GM21825 (cell line): ENCODE results near the gene NANOS3.
A peak's percentile ranks its signal among the peaks of the same experiment; 100 is the strongest.

Experiments used
- ATAC-seq: cut with Tn5 transposase; IDR thresholded peaks from one replicate; pipeline ENCODE4 v1.9.1; 2021; ENCODE audit warnings: mild to moderate bottlenecking, moderate library complexity; ENCODE audit not compliant: unreplicated experiment

NANOS3 gene

DNA sequence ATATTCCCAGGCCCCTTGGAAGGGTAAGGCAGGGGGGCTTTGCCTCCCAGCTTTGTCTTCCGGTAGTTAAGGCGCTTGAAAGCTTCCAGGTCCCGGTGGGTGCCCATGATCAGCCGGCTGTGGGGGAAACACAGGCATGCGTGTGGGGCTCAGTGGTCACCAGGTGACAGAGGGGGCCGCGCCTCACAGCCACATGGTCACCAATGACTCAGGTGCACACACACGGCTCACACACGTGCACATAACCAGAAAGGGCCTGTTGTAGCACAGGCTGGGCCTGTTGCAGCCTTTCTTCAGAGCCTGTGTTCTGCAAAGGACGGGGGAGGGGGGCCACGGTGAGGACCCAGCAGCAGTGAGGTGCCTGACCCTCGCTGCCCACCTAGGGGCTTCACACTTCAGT, 5.9 kb downstream of the NANOS3 start:
- no peak for ATAC-seq

GRCh38 chr19:13883516-13884064, 6.7 kb downstream of the NANOS3 start:
- ATAC-seq = no peak

- no peak for ATAC-seq
These were observed 8.0 kb downstream of the NANOS3 start for GRCh38 chr19:13884726-13885591.

- ATAC-seq = no peak
These were observed 9.0 kb downstream of the NANOS3 start for GRCh38 chr19:13885826-13886365.

GRCh38 chr19:13887018-13887436, 10.1 kb downstream of the NANOS3 start:
- ATAC-seq = no peak

- no peak for ATAC-seq
These were observed 10.6 kb downstream of the NANOS3 start for GRCh38 chr19:13887517-13887916.

DNA sequence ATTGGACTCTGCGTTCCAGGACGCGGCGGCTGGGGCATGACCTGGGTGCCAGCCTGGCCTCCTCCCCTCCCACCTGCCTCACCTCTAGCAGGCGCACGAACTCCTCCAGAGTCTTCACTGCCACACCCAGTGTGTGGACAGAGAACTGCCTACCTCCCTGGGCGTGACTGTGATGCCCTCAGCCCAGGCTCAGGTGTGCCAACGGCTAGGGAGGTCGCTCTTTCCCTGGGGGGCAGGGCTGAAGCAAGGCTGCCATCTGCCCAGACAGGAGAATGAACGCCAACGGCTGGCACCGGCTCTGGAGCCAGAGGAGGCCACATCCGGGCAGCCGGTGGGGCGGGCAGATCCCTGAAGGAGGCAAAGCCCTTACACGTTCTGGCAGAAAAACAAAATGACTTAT, 11.3 kb downstream of the NANOS3 start:
- ATAC-seq = no peak

- ATAC-seq = no peak
These were observed 13.2 kb downstream of the NANOS3 start for GRCh38 chr19:13890136-13890535.

- no peak for ATAC-seq
These were observed 15.9 kb downstream of the NANOS3 start for GRCh38 chr19:13892870-13893269.

- no peak for ATAC-seq
These were observed 17.6 kb downstream of the NANOS3 start for GRCh38 chr19:13894552-13894951.

DNA sequence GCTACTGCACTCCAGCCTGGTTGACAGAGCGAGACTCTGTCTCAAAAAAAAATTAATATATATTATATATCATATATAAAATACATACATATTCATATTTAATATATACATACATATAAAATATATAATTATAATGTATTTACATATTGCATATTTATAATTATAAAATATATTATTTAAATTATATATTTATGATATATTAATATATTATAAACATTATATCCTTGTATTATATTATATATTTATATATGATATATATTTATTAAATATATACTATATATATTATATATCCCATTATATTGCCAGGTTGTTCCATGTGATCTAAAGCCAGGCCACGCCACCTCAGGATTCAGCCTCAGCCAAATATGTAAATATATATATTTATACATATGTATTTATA, 19.3 kb downstream of the NANOS3 start:
- no peak for ATAC-seq

DNA sequence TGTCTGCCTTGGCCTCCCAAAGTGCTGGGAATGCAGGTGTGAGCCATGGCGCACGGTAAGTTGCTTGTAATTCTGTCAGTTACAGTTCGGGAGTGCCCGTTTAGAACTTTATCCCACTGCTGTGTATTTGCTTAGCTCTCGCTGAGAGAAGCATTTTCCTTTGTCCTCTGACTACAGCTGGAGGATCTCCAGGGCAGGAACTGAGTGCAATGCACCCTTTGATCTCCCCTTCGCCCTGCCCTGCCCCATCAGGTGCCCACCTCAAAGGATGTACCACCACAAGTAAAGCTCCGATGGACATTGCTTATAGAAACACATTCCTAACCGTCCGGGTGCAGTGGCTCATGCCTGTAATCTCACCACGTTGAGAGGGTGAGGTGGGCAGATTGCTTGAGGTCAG, 22.5 kb downstream of the NANOS3 start:
- ATAC-seq = no peak

DNA sequence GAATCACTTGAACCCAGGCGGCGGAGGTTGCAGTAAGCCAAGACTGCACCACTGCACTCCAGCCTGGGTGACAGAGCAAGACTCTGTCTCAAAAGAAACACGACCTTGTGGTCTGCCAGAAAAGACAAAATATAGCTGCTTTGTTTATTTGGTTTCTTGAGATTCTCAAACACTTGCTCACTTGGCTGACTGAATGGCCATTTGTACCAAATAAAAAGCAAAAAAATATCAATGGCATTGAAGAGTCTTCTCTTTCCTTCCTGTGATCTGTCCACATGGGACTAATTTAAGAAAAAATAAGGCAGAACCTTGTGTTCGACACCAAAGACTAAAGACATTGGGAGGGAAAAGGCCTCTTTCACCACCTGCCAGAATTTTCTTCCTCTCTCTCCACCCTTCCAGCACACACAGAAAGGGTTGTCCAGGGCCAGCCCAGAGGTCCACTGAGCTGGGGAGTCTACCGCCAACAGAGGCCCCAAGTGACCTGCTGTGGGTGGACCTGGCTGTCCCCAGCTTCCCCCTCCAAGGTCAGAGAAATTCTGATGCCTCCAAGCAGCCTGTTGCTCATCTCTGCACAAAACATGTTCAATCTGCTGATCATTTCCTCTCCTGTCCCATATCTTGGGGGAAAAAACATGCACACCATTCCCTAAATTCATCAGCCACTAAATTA, 23.1 kb downstream of the NANOS3 start:
- ATAC-seq = no peak

DNA sequence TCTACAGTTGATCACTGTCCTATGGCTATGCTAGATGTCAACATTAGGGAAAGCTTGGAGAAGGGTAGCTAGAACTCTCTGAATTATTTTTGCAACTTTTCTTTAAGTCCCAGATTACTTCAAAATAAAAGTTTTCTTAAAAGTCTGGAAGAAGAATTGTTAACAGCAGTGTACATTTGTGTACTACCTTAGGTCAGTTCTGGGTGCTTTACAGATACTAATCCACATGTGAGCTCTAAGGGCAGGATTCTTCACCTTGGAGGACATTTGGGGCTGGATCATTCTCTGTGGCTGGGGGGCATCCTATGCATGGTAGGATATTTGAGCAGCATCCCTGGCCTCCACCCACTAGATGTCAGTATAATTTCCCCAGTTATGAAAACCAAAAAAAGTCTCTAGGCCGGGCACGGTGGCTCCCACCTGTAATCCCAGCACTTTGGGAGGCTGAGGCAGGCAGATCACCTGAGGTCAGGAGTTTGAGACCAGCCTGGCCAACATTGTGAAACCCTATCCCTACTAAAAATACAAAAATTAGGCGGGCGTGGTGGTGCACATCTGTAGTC, 26.1 kb downstream of the NANOS3 start:
- ATAC-seq = no peak

GRCh38 chr19:13905634-13906520, 28.9 kb downstream of the NANOS3 start, which contains the start of the genes BRME1 and CC2D1A:
TSS of gene BRME1 (minus strand) at chr19:13906117. CDS start at chr19:13904892, 1,225 bp downstream.
TSS of gene CC2D1A (plus strand) at chr19:13906201. CDS start at chr19:13906442, 241 bp downstream.
- peak; percentile 91 for ATAC-seq

DNA sequence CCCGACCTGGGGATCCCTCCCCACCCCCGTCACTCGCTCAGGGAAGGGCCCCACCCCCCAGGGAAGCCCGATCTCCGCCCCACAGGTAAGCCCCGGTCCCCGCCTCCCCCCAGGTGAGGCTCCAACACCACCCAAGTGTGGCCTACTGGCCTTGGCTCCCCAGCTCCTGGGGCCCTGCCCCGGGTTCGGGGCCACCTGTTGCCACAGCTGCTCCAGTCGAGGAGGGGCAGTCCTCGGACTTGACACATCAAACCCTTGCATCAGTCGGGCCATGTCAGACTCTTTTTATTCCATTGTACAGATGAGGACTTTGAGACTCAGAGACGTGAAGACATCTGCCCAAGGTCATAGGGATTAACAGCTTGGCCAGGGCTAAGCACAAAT, 29.6 kb downstream of the NANOS3 start:
- ATAC-seq = peak; percentile 8

GRCh38 chr19:13906910-13907309, 30.0 kb downstream of the NANOS3 start:
- no peak for ATAC-seq

- no peak for ATAC-seq
These were observed 31.7 kb downstream of the NANOS3 start for GRCh38 chr19:13908674-13909073.

DNA sequence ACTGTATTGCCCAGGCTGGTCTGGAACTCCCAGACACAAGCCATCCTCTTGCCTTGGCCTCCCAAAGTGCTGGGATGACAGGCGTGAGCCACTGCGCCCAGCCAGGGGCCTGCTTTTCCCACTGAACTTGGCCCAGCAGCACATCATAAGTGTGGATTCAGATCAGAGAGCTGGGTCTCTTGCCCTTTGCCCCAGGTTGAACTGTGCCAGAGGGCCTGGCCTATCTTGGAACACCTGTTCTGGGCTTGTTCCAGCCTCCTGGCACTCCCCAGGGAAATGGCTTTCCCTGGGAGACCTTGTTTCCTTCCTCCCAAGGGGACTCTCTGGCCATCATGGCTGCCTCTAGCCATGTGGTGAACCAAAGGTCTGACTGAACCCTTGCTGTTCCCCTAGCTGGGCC, 32.5 kb downstream of the NANOS3 start:
- no peak for ATAC-seq

DNA sequence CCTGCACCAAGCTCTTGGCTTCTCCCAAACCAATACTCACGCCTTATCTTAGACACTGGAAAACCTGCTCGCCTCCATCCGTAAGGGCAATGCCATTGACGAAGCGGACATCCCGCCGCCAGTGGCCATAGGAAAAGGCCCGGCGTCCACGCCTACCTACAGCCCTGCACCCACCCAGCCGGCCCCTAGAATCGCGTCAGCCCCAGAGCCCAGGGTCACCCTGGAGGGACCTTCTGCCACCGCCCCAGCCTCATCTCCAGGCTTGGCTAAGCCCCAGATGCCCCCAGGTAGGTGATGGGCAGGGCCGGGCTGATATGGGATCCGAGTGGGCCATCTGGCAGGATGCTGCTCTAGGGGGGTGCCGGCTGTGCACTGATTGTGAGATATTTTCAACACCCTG, 36.4 kb downstream of the NANOS3 start:
- ATAC-seq = no peak
